Pancreas (tissue), 10 donors: Measurements from ENCODE around the gene MAP7D3. TPM values are rescaled to one million over a fixed set of nuclear protein-coding genes. Genes with fewer than 3 reads are reported as not detected.

Experiments used
- ATAC-seq, 4 donors: fragments of 200-7000 bp; cut with Tn5 transposase; one replicate each; pipeline versions ENCODE4 v1.8.0 to v1.9.1; 2020; ENCODE audit warnings: mild to moderate bottlenecking in 4 of 4, moderate library complexity in 4 of 4
- DNase-seq, 6 donors: peaks; one replicate each; pipeline ENCODE4 v3.0.0-alpha.2; 2020
- FAIRE-seq: peaks from 2 replicates; lab custom pipeline; 2012; peaks lifted over from hg19 to GRCh38; lab: Jason Lieb, UNC
- H3K27ac ChIP-seq, 4 donors: fragments of 200-600 bp; sonication (generic); 1 replicate in 3 of 4; 2 replicates in 1 of 4; pipeline versions ENCODE4 v1.5.0 to v1.8.0; 2020
- H3K27me3 ChIP-seq, 4 donors: fragments of 200-600 bp; one replicate each; pipeline ENCODE4 v1.8.0; 2021
- H3K36me3 ChIP-seq, 3 donors: fragments of 200-600 bp; sonication (generic) in 1 of 3; one replicate each; pipeline versions ENCODE4 v1.5.0 to v1.8.0; 2020 to 2021
- H3K4me1 ChIP-seq, 3 donors: fragments of 200-600 bp; one replicate each; pipeline ENCODE4 v1.8.0; 2021
- H3K4me3 ChIP-seq, 4 donors: fragments of 200-600 bp; sonication (generic) in 2 of 4; one replicate each; pipeline versions ENCODE4 v1.5.0 to v1.8.0; 2020 to 2021
- H3K9me3 ChIP-seq, 4 donors: fragments of 200-600 bp; one replicate each; pipeline ENCODE4 v1.8.0; 2021
- CTCF ChIP-seq, 4 donors: fragments of 200-600 bp; sonication (generic) in 3 of 4; IDR thresholded peaks; one replicate each; pipeline versions ENCODE4 v1.5.0 to v1.8.0; 2021; ENCODE audit warnings: antibody characterized with exemption in 4 of 4
- WGBS, 2 donors: extraction: QIAGEN DNeasy Blood & Tissue Kit; methylation state at CpG; one replicate each; pipeline ENCODE4 v1.1.7; 2013; 5-methylcytosine and 5-hydroxymethylcytosine counted together
- intact Hi-C, 3 donors: fragments of 100-400 bp; cut with DNase I; formaldehyde crosslinking; loops; one replicate each; pipeline versions ENCODE4 v1.11.1 to v1.14.2; 2022
- polyA plus RNA-seq, 2 donors: library from polyadenylated mRNA; stranded (reverse); fragments of 200-250 nt; gene quantifications; one replicate each; pipeline ENCODE4 v1.2.3, GENCODE V29; 2013
- total RNA-seq, 6 donors: library from RNA; stranded (reverse); fragmentation: NEBNext Ultra II Directional in 4 of 6; extraction: Animal tissue kit (Norgen Biotek cat#: 25700) in 4 of 6; gene quantifications; one replicate each; pipeline versions ENCODE4 v1.2.1 to v1.2.4, GENCODE V29; 2021 to 2023
- donor health status: healthy with polysubstance abuse.
- donor health status: DM: no; HTN: no; CAD: no; lungs with moderate emphysema.
- donor health status: DM: no; HTN: no; CAD: no.
- donor health status: control.
- donor health status: control.
- donor health status: Bipolar disorder and iron deficiency.
- donor health status: DM: yes; HTN: yes; CAD: no.
- donor health status: DM: no; HTN: no; CAD: no.
- donor health status: DM: no; HTN: no; CAD: no.
- donor health status: DM: yes; HTN: yes; CAD: no.

The MAP7D3 gene
- total and polyA plus RNA-seq, 8 donors = 1.1 to 3.6 (median 2.2) TPM

GRCh38 chrX:136163689-136164088 lies 87.5 kb downstream of the MAP7D3 start:
- Histone ChIP-seq H3K36me3 (no peaks in the 10 kb centered on the region), H3K4me3 (no peak overlapping the region), H3K27me3 (peaks cover 0 to 15% (median 2%) of the 10 kb centered on the region in 4 donors), H3K9me3 (no peaks in the 10 kb centered on the region), H3K4me1 (no peaks in the 10 kb centered on the region), H3K27ac (no peak overlapping the region)
- FAIRE-seq = no peak
- ATAC-seq = peak in 1 of 4 donors; percentile 29
- TF ChIP-seq CTCF (IDR thresholded peaks at IDR 0.05) = no peak
- WGBS, 2 donors = 50 to 59% methylated on average over 1 of the region's 1 CpG
- no peak for DNase-seq
- intact Hi-C loops = no loop called here

Other genes starting within 250 kb of the MAP7D3 start
- 10 to 100 TPM in 3 of 6 donors, 1 to 10 TPM in 3; 6.2 to 22.0 (median 10.4) TPM for gene FHL1, start 103.9 kb downstream of the MAP7D3 start, total RNA-seq
- gene FHL1, start 103.9 kb downstream of the MAP7D3 start, polyA plus RNA-seq = 10 to 100 TPM; 25.3 to 31.6 TPM
- gene ADGRG4, start 49.6 kb upstream of the MAP7D3 start, total RNA-seq = not detected
- under 1 TPM in 1 of 2 donors, not detected in 1; 0.02 TPM for gene ADGRG4, start 49.6 kb upstream of the MAP7D3 start, polyA plus RNA-seq
- under 1 TPM in 3 of 6 donors, not detected in 3; 0.12 to 0.16 (median 0.14) TPM for gene BRS3, start 236.5 kb upstream of the MAP7D3 start, total RNA-seq
- gene BRS3, start 236.5 kb upstream of the MAP7D3 start, polyA plus RNA-seq = under 1 TPM; 0.11 to 0.21 TPM
- gene HTATSF1, start 246.2 kb upstream of the MAP7D3 start, total RNA-seq = 10 to 100 TPM in 4 of 6 donors, 1 to 10 TPM in 2; 9.2 to 16.0 (median 12.2) TPM
- 10 to 100 TPM; 12.6 to 26.4 TPM for gene HTATSF1, start 246.2 kb upstream of the MAP7D3 start, polyA plus RNA-seq